Stimulated activated CD4-positive, alpha-beta T cell treated with anti-CD3 and anti-CD28 coated beads, Interleukin-4, amount 100 ng/mL, for 4 hours (primary cell): ENCODE results near the gene DNAJC15.

Experiments
- DNase-seq, 2 experiments: peaks; one replicate each; pipeline ENCODE4 v3.0.0-alpha.2; 2020

The DNAJC15 gene

GRCh38 chr13:43129066-43129465 is 105.7 kb downstream of the DNAJC15 start:
- DNase-seq, result no peak

GRCh38 chr13:43129511-43130110 is 106.2 kb downstream of the DNAJC15 start:
- DNase-seq, result no peak

GRCh38 chr13:43132257-43132656 is 108.9 kb downstream of the DNAJC15 start:
- no peak for DNase-seq

- no peak for DNase-seq
Measured at GRCh38 chr13:43132911-43133310, 109.5 kb downstream of the DNAJC15 start.

GRCh38 chr13:43133792-43134191 is 110.4 kb downstream of the DNAJC15 start:
- no peak for DNase-seq

- no peak for DNase-seq
Measured at GRCh38 chr13:43134868-43135267, 111.5 kb downstream of the DNAJC15 start.

GRCh38 chr13:43135516-43135915 is 112.1 kb downstream of the DNAJC15 start:
- no peak for DNase-seq

GRCh38 chr13:43136920-43137575 is 113.7 kb downstream of the DNAJC15 start:
- DNase-seq, result no peak

GRCh38 chr13:43139211-43139610 is 115.8 kb downstream of the DNAJC15 start:
- no peak for DNase-seq

- no peak for DNase-seq
Measured at GRCh38 chr13:43139921-43140320, 116.5 kb downstream of the DNAJC15 start.

GRCh38 chr13:43140985-43141384 is 117.6 kb downstream of the DNAJC15 start:
- DNase-seq, result no peak

- DNase-seq, result no peak
Measured at GRCh38 chr13:43141685-43142084, 118.3 kb downstream of the DNAJC15 start.

GRCh38 chr13:43143591-43143990 is 120.2 kb downstream of the DNAJC15 start:
- DNase-seq, result no peak

GRCh38 chr13:43145534-43146196 is 122.3 kb downstream of the DNAJC15 start:
- DNase-seq, result no peak

GRCh38 chr13:43146400-43146799 is 123.0 kb downstream of the DNAJC15 start:
- DNase-seq, result no peak

GRCh38 chr13:43150369-43151207 is 127.2 kb downstream of the DNAJC15 start:
- no peak for DNase-seq

- DNase-seq, result no peak
Measured at GRCh38 chr13:43153436-43154090, 130.2 kb downstream of the DNAJC15 start.

- DNase-seq, result no peak
Measured at GRCh38 chr13:43154156-43154651, 130.8 kb downstream of the DNAJC15 start.

- DNase-seq, result no peak
Measured at GRCh38 chr13:43154839-43155238, 131.5 kb downstream of the DNAJC15 start.

- no peak for DNase-seq
Measured at GRCh38 chr13:43156916-43157315, 133.5 kb downstream of the DNAJC15 start.

GRCh38 chr13:43157796-43158195 is 134.4 kb downstream of the DNAJC15 start:
- no peak for DNase-seq

- DNase-seq, result no peak
Measured at GRCh38 chr13:43158516-43158915, 135.1 kb downstream of the DNAJC15 start.

GRCh38 chr13:43159026-43159461 is 135.7 kb downstream of the DNAJC15 start:
- no peak for DNase-seq
